PC-3 (cell line): ENCODE results near the gene TSHB. TPM values are rescaled to one million over a fixed set of nuclear protein-coding genes. Genes with fewer than 3 reads are reported as not detected.
A peak's percentile ranks its signal among the peaks of the same experiment; 100 is the strongest.

Source experiments
- ATAC-seq: fragments of 200-7000 bp; cut with Tn5 transposase; 2 replicates; pipeline ENCODE4 v1.9.1; 2020; ENCODE audit warnings: mild to moderate bottlenecking, moderate library complexity
- BruUV-seq: library from RNA; stranded (reverse); fragments of 400-500 nt; replicated peaks from 2 replicates; lab custom pipeline; 2021; lab: Mats Ljungman, UMichigan
- CTCF ChIA-PET: fragments of 300-600 bp; sonication (Branson Sonifier 250); formaldehyde crosslinking; loops from one replicate; lab custom pipeline; 2022; ENCODE audit warnings: antibody characterized with exemption; lab: Charles Lee
- POLR2A ChIA-PET: fragments of 300-600 bp; sonication (Branson Sonifier 250); formaldehyde crosslinking; loops from one replicate; lab custom pipeline; 2022; ENCODE audit warnings: antibody characterized with exemption; ENCODE audit not compliant: unreplicated experiment; lab: Charles Lee
- DNase-seq: peaks from one replicate; pipeline ENCODE4 v3.0.0-alpha.2; 2015
- H2AFZ ChIP-seq: fragments of 300-600 bp; sonication (generic); 2 replicates; pipeline ENCODE4 v1.6.0; 2016; ENCODE audit warnings: antibody characterized with exemption, low read length
- H3F3A ChIP-seq: fragments of 300-600 bp; sonication (generic); one replicate; pipeline ENCODE4 v1.6.0; 2017; ENCODE audit warnings: antibody characterized with exemption, low read length, control low read depth, mild to moderate bottlenecking; ENCODE audit not compliant: unreplicated experiment
- H3K27ac ChIP-seq: fragments of 300-600 bp; sonication (generic); 2 replicates; pipeline ENCODE4 v1.5.1; 2016; ENCODE audit warnings: mild to moderate bottlenecking, low read length
- H3K27me3 ChIP-seq: fragments of 300-600 bp; sonication (generic); 2 replicates; pipeline ENCODE4 v1.6.1; 2016; ENCODE audit warnings: low read length, mixed read lengths
- H3K36me3 ChIP-seq: fragments of 300-600 bp; sonication (generic); 2 replicates; pipeline ENCODE4 v1.6.1; 2016; ENCODE audit warnings: low read depth, mixed run types, low read length, mixed read lengths
- H3K4me1 ChIP-seq: fragments of 300-600 bp; sonication (generic); 2 replicates; pipeline ENCODE4 v1.5.1; 2016; ENCODE audit warnings: low read length; ENCODE audit not compliant: insufficient read depth
- H3K4me2 ChIP-seq: fragments of 300-600 bp; sonication (generic); 2 replicates; pipeline ENCODE4 v1.6.0; 2016; ENCODE audit warnings: low read length
- H3K4me3 ChIP-seq: fragments of 300-600 bp; sonication (generic); 2 replicates; pipeline ENCODE4 v1.5.1; 2016; ENCODE audit warnings: mild to moderate bottlenecking, low read length, mixed read lengths
- H3K79me2 ChIP-seq: fragments of 300-600 bp; sonication (generic); 2 replicates; pipeline ENCODE4 v1.6.1; 2017; ENCODE audit warnings: low read length, mixed read lengths
- H3K9ac ChIP-seq: fragments of 300-600 bp; sonication (generic); 2 replicates; pipeline ENCODE4 v1.6.0; 2016; ENCODE audit warnings: mild to moderate bottlenecking, low read length
- H3K9me2 ChIP-seq: fragments of 300-600 bp; sonication (generic); replicated peaks from 2 replicates; pipeline ENCODE4 v1.6.1; 2016; ENCODE audit warnings: mixed run types, low read length, mixed read lengths
- H3K9me3 ChIP-seq: fragments of 300-600 bp; sonication (generic); 2 replicates; pipeline ENCODE4 v1.6.1; 2016; ENCODE audit warnings: low read length, mixed read lengths
- H4K20me1 ChIP-seq: fragments of 300-600 bp; sonication (generic); 2 replicates; pipeline ENCODE4 v1.6.1; 2016; ENCODE audit warnings: low read length, mixed read lengths
- EZH2 ChIP-seq: fragments of 300-600 bp; sonication (generic); IDR thresholded peaks from one replicate; pipeline ENCODE4 v1.6.1; 2017; ENCODE audit warnings: antibody characterized with exemption, mild to moderate bottlenecking, low read length; ENCODE audit not compliant: unreplicated experiment
- EZH2phosphoT487 ChIP-seq: fragments of 300-600 bp; sonication (generic); IDR thresholded peaks from 2 replicates; pipeline ENCODE4 v1.6.1; 2018; ENCODE audit warnings: mild to moderate bottlenecking, antibody characterized with exemption, low read length, borderline replicate concordance
- intact Hi-C: fragments of 100-400 bp; cut with micrococcal nuclease; formaldehyde crosslinking; loops from 2 replicates; pipeline ENCODE4 v1.9.0; 2023
- total RNA-seq: library from RNA; depleted of rRNA; stranded (reverse); fragments of >200 nt; gene quantifications from 2 replicates; pipeline ENCODE4 v1.2.3, GENCODE V29; 2014
- TF ChIP-seq, protein P1 (sequence below): fragments of 300-600 bp; sonication (generic); conservative IDR thresholded peaks from 2 replicates; pipeline ENCODE4 v1.5.1; 2017; ENCODE audit warnings: antibody characterized with exemption, low read depth, mild to moderate bottlenecking, low read length

TSHB gene
- total RNA-seq, 1 experiment from 2014 or later: not detected

DNA sequence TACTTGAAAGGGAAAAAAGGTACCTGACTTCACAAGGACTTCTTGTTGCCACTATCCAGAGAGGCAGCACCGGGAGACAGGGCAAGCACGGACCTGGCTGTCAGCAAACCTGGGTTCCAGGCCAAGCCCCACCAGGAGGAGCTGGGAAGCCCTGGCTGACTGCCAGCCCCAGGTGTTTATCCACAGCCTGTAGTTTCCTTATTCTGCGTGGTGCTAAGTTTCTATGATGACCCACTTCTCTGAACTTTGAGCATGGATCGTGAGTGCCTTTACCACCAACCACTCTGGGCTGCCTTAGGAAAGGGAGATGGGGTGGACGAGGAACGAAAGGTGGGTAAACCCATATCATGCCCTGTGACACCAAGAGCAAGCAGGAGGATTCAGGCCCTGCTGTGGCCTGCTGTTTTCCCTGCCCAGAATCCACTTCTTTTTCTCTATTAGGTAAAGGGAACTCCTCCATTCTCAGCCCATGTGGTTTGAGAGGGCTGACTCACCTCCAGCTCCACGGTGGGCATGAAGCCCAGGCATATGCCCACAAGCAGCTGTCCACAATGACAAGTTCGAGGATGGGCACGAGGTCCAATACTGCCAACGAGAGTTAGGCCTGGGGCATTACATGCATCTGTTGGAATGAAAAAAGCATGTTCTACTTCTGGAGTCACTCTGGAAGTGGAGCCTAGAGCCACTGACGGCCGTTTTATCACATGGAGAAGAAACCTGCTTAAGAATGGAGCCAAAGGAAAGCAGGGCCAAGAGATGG is 39.4 kb downstream of the TSHB start:
- Histone ChIP-seq H3K36me3 (no peaks in the 10 kb centered on the region), H3K9me3 (no peaks in the 10 kb centered on the region), H4K20me1 (no peaks in the 10 kb centered on the region), H3K9me2 (no peaks in the 10 kb centered on the region), H3F3A (no peaks in the 10 kb centered on the region), H3K9ac (no peak overlapping the region), H3K4me3 (no peak overlapping the region), H3K4me2 (no peak overlapping the region), H3K4me1 (peaks cover 27% of the 10 kb centered on the region), H3K27ac (no peak overlapping the region), H2AFZ (no peak overlapping the region), H3K27me3 (no peaks in the 10 kb centered on the region), H3K79me2 (no peaks in the 10 kb centered on the region)
- CTCF ChIA-PET: no interaction called here
- intact Hi-C loops: no loop called here
- BruUV-seq: no TSS peak
- DNase-seq: peak; percentile 73
- TF ChIP-seq, protein P1, sequence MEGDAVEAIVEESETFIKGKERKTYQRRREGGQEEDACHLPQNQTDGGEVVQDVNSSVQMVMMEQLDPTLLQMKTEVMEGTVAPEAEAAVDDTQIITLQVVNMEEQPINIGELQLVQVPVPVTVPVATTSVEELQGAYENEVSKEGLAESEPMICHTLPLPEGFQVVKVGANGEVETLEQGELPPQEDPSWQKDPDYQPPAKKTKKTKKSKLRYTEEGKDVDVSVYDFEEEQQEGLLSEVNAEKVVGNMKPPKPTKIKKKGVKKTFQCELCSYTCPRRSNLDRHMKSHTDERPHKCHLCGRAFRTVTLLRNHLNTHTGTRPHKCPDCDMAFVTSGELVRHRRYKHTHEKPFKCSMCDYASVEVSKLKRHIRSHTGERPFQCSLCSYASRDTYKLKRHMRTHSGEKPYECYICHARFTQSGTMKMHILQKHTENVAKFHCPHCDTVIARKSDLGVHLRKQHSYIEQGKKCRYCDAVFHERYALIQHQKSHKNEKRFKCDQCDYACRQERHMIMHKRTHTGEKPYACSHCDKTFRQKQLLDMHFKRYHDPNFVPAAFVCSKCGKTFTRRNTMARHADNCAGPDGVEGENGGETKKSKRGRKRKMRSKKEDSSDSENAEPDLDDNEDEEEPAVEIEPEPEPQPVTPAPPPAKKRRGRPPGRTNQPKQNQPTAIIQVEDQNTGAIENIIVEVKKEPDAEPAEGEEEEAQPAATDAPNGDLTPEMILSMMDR: 0 out of 2 replicates have a peak, but pooled peaks have one; percentile 19
- no peak for TF ChIP-seq EZH2phosphoT487
- POLR2A ChIA-PET: no interaction called here
- peak; percentile 19 for ATAC-seq

DNA sequence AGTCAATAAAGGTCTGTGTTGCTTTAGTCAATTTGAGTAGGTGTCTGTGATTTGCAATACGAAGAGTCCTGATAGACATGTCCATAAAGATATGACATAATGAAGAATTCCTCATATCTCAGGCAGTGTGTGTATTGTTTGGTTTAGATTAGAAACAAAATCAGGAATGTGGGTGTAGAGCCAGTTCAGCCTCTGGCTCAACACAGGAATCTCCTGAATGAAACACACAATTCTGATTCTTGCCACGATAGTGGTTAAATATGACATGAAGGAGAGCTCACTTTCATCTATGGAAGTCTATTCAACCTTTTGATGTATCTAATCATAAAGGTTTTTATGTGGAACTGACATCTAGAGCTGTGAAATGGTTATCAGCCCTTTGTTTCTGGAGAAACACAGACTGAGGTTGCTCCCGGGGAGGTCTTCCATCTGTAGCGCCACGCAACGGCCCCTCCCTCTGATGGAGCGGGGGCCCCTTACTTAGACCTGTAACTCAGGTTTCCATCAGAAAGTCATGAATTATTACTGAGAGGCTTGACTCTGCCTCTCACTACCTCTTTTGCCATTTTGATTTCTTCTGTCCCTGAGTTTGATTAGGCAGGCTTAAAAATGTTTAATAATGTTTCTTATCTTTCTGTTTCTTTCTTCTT is 40.2 kb downstream of the TSHB start:
- ChIA-PET CTCF (no interaction called here), POLR2A (no interaction called here)
- Histone ChIP-seq H3K27me3 (no peaks in the 10 kb centered on the region), H3K9ac (no peak overlapping the region), H3K4me3 (no peak overlapping the region), H3K9me2 (no peaks in the 10 kb centered on the region), H3K4me2 (no peak overlapping the region), H2AFZ (no peak overlapping the region), H3F3A (no peaks in the 10 kb centered on the region), H3K27ac (no peak overlapping the region), H3K9me3 (no peaks in the 10 kb centered on the region), H3K4me1 (peaks cover 27% of the 10 kb centered on the region), H3K36me3 (no peaks in the 10 kb centered on the region), H3K79me2 (no peaks in the 10 kb centered on the region), H4K20me1 (no peaks in the 10 kb centered on the region)
- intact Hi-C loops: no loop called here
- ATAC-seq: no peak
- TF ChIP-seq EZH2phosphoT487: no peak
- TF ChIP-seq EZH2: no peak
- TF ChIP-seq, protein P1: no peak
- no TSS peak for BruUV-seq
- no peak for DNase-seq
